ENCODE results near the gene TMCC1. TPM values are rescaled to one million over a fixed set of nuclear protein-coding genes. Genes with fewer than 3 reads are reported as not detected.

Gene TMCC1
- total and polyA plus RNA-seq, 9 donors = 13.2 to 57.2 (median 42.4) TPM

DNA sequence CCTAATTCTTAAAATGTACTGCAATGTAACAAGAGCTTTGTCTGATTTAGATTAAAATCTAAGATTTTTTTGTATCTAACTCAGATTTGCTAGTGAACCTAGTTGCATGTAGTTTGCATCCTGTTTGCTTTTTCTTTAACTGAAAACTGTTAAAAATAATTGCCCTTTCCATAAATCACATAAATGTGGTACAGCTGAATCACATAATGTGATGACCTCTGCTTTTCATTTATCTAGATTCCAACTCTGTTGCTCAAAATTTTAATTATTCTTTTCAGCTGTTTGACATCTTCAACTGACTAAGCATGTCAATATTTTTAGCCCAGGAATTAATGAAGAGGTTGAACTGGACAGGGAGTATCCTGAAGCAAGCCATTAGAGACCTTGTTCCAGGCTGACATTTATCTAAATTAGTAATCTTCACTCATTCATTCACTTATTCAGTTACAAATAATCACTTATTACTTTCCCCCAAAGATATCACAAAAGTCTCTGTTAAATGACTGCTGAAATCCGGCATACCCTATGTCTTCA, 185.1 kb downstream of the TMCC1 start:
- Histone ChIP-seq H3K4me3 (no peak overlapping the region), H3K36me3 (no peaks in the 10 kb centered on the region), H3K4me1 (ENCODE audit: insufficient read depth) (peaks cover 4% of the 10 kb centered on the region), H3K27ac (no peak overlapping the region), H3K27me3 (no peaks in the 10 kb centered on the region), H3K9me3 (no peaks in the 10 kb centered on the region)
- DNase-seq = no peak
- 93 to 100% (median 94%) methylated on average over 1 of the region's 1 CpG for WGBS, 3 donors
- TF ChIP-seq EP300 (IDR thresholded peaks at IDR 0.05) (no peak), POLR2A (IDR thresholded peaks at IDR 0.05) (no peak)
- TF ChIP-seq, protein P1, sequence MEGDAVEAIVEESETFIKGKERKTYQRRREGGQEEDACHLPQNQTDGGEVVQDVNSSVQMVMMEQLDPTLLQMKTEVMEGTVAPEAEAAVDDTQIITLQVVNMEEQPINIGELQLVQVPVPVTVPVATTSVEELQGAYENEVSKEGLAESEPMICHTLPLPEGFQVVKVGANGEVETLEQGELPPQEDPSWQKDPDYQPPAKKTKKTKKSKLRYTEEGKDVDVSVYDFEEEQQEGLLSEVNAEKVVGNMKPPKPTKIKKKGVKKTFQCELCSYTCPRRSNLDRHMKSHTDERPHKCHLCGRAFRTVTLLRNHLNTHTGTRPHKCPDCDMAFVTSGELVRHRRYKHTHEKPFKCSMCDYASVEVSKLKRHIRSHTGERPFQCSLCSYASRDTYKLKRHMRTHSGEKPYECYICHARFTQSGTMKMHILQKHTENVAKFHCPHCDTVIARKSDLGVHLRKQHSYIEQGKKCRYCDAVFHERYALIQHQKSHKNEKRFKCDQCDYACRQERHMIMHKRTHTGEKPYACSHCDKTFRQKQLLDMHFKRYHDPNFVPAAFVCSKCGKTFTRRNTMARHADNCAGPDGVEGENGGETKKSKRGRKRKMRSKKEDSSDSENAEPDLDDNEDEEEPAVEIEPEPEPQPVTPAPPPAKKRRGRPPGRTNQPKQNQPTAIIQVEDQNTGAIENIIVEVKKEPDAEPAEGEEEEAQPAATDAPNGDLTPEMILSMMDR (IDR thresholded peaks at IDR 0.05) = no peak
- intact Hi-C loops (cut with DNase I) = no loop called here

DNA sequence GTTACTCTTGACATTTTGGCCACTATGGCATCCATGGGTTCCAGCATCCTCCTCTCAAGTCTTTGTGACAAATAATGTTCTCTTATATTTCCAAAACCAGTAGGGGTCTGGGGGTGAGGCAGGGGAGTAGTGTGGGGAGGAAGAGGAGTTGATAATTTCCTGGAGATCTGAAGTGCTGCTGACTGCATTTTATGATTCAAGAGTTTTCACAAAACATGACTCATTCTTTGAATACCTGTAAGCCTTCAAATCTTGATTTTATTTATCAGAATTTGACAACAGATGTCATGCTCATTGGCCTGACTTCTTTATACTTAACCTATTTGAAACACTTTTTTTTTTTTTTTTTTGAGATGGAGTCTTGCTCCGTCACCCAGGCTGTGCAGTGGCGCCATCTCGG, 188.2 kb downstream of the TMCC1 start:
- Histone ChIP-seq H3K4me1 (ENCODE audit: insufficient read depth) (no peaks in the 10 kb centered on the region), H3K9me3 (no peaks in the 10 kb centered on the region), H3K4me3 (no peak overlapping the region), H3K36me3 (no peaks in the 10 kb centered on the region), H3K27me3 (no peaks in the 10 kb centered on the region), H3K27ac (no peak overlapping the region)
- WGBS, 3 donors = 95 to 100% (median 98%) methylated on average over 3 of the region's 3 CpGs
- DNase-seq = no peak
- TF ChIP-seq POLR2A (IDR thresholded peaks at IDR 0.05) (no peak), EP300 (IDR thresholded peaks at IDR 0.05) (no peak)
- TF ChIP-seq, protein P1 (IDR thresholded peaks at IDR 0.05) = no peak
- intact Hi-C loops (cut with DNase I) = no loop called here

DNA sequence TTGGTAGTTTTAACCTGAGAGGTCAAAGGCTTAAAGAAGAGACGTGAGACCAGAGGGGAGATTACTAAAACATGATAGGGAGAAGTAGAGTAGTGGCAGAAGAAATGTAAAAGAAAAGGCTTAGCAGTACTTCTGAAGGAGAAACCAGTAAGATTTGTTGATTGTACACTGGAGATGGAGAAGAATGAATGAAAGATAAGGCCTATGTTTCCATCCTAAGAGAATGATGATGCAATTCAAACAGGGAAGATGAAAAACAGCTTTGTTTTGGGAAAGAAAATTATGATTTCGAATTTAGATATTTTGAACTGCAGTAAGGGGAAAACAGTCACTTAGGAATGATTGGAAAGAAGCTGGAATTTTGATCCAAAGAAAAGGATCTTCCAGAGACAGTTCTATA, 189.6 kb downstream of the TMCC1 start:
- TF ChIP-seq POLR2A (IDR thresholded peaks at IDR 0.05) (no peak), EP300 (IDR thresholded peaks at IDR 0.05) (no peak)
- TF ChIP-seq, protein P1 (IDR thresholded peaks at IDR 0.05) = no peak
- Histone ChIP-seq H3K27ac (no peak overlapping the region), H3K9me3 (no peaks in the 10 kb centered on the region), H3K4me1 (ENCODE audit: insufficient read depth) (no peaks in the 10 kb centered on the region), H3K4me3 (no peak overlapping the region), H3K27me3 (no peaks in the 10 kb centered on the region), H3K36me3 (no peaks in the 10 kb centered on the region)
- intact Hi-C loops (cut with DNase I) = no loop called here
- 50 to 70% (median 66%) methylated on average over 2 of the region's 2 CpGs for WGBS, 3 donors
- no peak for DNase-seq

DNA sequence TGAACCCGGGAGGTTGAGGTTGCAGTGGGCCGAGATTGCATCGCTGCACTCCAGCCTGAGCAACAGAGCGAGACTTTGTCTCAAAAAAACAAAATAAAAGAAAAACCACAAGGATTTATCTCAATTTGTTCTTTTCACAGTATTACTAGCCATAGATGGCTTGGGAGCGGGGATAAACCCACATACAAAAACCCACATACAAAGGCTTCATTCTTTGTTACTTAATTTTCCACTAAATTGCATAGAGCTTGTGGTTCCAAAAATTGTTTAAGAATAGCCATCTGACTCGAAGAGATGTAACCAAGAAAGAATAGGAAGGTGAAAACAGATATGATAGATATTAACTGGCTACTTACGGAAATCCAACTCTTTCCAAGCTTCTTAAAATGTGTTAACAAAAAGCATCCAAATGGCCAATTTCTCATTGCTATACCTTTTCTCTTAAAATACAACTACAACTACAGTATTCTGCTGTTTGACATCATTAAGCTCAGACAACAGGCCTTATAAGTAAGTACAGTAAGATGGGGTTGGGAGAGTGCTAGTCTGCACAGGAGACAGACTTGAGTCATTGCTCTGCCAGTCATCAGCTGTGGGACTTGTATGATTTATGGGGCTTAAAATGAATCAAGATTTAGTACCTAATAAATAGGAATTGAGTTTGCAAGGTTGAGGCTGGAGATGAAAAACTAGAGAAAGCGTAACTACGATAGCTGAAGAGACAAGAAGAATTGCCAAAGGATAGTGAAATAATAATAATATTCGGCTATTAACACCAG, 190.4 kb downstream of the TMCC1 start:
- Histone ChIP-seq H3K27me3 (no peaks in the 10 kb centered on the region), H3K4me3 (no peak overlapping the region), H3K4me1 (ENCODE audit: insufficient read depth) (no peaks in the 10 kb centered on the region)

More for the DNA sequence above, 190.4 kb downstream of the TMCC1 start:
- no peak for DNase-seq
- TF ChIP-seq POLR2A (IDR thresholded peaks at IDR 0.05) (no peak), EP300 (IDR thresholded peaks at IDR 0.05) (no peak)
- TF ChIP-seq, protein P1 (IDR thresholded peaks at IDR 0.05) = no peak
- H3K36me3 ChIP-seq = no peaks in the 10 kb centered on the region
- 96% methylated on average over 10 of the region's 10 CpGs for WGBS, 3 donors
- H3K9me3 ChIP-seq = no peaks in the 10 kb centered on the region
- no peak overlapping the region for H3K27ac ChIP-seq
- intact Hi-C loops (cut with DNase I) = no loop called here
